NCI-H524 (cell line): ENCODE results near the gene SLC1A2.

Experiments used
- DNase-seq, 2 experiments: peaks; one replicate each; lab custom pipeline; 2025; lab: John Stamatoyannopoulos, UW

Gene SLC1A2

GRCh38 chr11:35349897-35350296 lies 69.5 kb downstream of the SLC1A2 start:
- DNase-seq: no peak

- no peak for DNase-seq
Observed at GRCh38 chr11:35348898-35349687, 70.3 kb downstream of the SLC1A2 start.

- DNase-seq: peak in 1 of 2 experiments; percentile 37
Observed at GRCh38 chr11:35347921-35348331, 71.4 kb downstream of the SLC1A2 start.

- DNase-seq: no peak
Observed at GRCh38 chr11:35347173-35347878, 72.0 kb downstream of the SLC1A2 start.

GRCh38 chr11:35346472-35347156 lies 72.7 kb downstream of the SLC1A2 start:
- DNase-seq: peak in 1 of 2 experiments; percentile 31

- DNase-seq: peak in 1 of 2 experiments; percentile 63
Observed at GRCh38 chr11:35344681-35345574, 74.4 kb downstream of the SLC1A2 start.

- no peak for DNase-seq
Observed at GRCh38 chr11:35343033-35343598, 76.2 kb downstream of the SLC1A2 start.

- no peak for DNase-seq
Observed at GRCh38 chr11:35340715-35341114, 78.6 kb downstream of the SLC1A2 start.

GRCh38 chr11:35340071-35340470 lies 79.3 kb downstream of the SLC1A2 start:
- DNase-seq: no peak

GRCh38 chr11:35338921-35339320 lies 80.4 kb downstream of the SLC1A2 start:
- no peak for DNase-seq

GRCh38 chr11:35337914-35338305 lies 81.4 kb downstream of the SLC1A2 start:
- no peak for DNase-seq

GRCh38 chr11:35337136-35337913 lies 82.0 kb downstream of the SLC1A2 start:
- no peak for DNase-seq

GRCh38 chr11:35336726-35337125 lies 82.6 kb downstream of the SLC1A2 start:
- no peak for DNase-seq

GRCh38 chr11:35335226-35335625 lies 84.1 kb downstream of the SLC1A2 start:
- no peak for DNase-seq

- no peak for DNase-seq
Observed at GRCh38 chr11:35334385-35335090, 84.8 kb downstream of the SLC1A2 start.

- no peak for DNase-seq
Observed at GRCh38 chr11:35332524-35332923, 86.8 kb downstream of the SLC1A2 start.

- no peak for DNase-seq
Observed at GRCh38 chr11:35330931-35331330, 88.4 kb downstream of the SLC1A2 start.

GRCh38 chr11:35330156-35330889 lies 89.0 kb downstream of the SLC1A2 start:
- DNase-seq: no peak

- no peak for DNase-seq
Observed at GRCh38 chr11:35327829-35328228, 91.5 kb downstream of the SLC1A2 start.
